Osteocyte (in vitro differentiated cells): ENCODE results near the gene UGP2. TPM values are rescaled to one million over a fixed set of nuclear protein-coding genes. Genes with fewer than 3 reads are reported as not detected.

Experiments used
- DNase-seq: peaks from one replicate; pipeline ENCODE4 v3.0.0; 2021; ENCODE audit warnings: mixed read lengths; ENCODE audit not compliant: unreplicated experiment; ENCODE audit errors: extremely low spot score
- H3K27ac Mint-ChIP-seq: one replicate; pipeline ENCODE4 v1.8.0; 2021; ENCODE audit warnings: mild to moderate bottlenecking, mixed read lengths; ENCODE audit not compliant: unreplicated experiment
- H3K27me3 Mint-ChIP-seq: one replicate; pipeline ENCODE4 v1.8.0; 2021; ENCODE audit warnings: mixed read lengths; ENCODE audit not compliant: unreplicated experiment
- H3K36me3 Mint-ChIP-seq: one replicate; pipeline ENCODE4 v1.8.0; 2021; ENCODE audit warnings: mixed read lengths; ENCODE audit not compliant: unreplicated experiment
- H3K4me1 Mint-ChIP-seq: one replicate; pipeline ENCODE4 v1.8.0; 2021; ENCODE audit warnings: mixed read lengths; ENCODE audit not compliant: unreplicated experiment
- H3K4me3 Mint-ChIP-seq: one replicate; pipeline ENCODE4 v1.8.0; 2021; ENCODE audit warnings: mild to moderate bottlenecking, moderate library complexity, mixed read lengths; ENCODE audit not compliant: unreplicated experiment
- H3K9me3 Mint-ChIP-seq: one replicate; pipeline ENCODE4 v1.8.0; 2021; ENCODE audit warnings: mixed read lengths; ENCODE audit not compliant: unreplicated experiment
- total RNA-seq: library from RNA; stranded (reverse); gene quantifications from 2 replicates; pipeline ENCODE4 v1.2.1, GENCODE V29; 2021
- TF ChIP-seq, protein P1 (sequence below): fragments of 200-600 bp; sonication (generic); IDR thresholded peaks from 2 replicates; pipeline ENCODE4 v1.5.0; 2021; ENCODE audit warnings: antibody characterized with exemption, mild to moderate bottlenecking, moderate library complexity

Gene UGP2
- total RNA-seq, 1 donor from 2014 or later: 109 TPM

- Mint-ChIP-seq H3K27me3 (no peaks in the 10 kb centered on the region), H3K4me3 (no peak overlapping the region), H3K4me1 (peaks cover 23% of the 10 kb centered on the region), H3K27ac (peak overlapping the region; percentile 8), H3K9me3 (no peaks in the 10 kb centered on the region), H3K36me3 (no peaks in the 10 kb centered on the region)
- TF ChIP-seq, protein P1, sequence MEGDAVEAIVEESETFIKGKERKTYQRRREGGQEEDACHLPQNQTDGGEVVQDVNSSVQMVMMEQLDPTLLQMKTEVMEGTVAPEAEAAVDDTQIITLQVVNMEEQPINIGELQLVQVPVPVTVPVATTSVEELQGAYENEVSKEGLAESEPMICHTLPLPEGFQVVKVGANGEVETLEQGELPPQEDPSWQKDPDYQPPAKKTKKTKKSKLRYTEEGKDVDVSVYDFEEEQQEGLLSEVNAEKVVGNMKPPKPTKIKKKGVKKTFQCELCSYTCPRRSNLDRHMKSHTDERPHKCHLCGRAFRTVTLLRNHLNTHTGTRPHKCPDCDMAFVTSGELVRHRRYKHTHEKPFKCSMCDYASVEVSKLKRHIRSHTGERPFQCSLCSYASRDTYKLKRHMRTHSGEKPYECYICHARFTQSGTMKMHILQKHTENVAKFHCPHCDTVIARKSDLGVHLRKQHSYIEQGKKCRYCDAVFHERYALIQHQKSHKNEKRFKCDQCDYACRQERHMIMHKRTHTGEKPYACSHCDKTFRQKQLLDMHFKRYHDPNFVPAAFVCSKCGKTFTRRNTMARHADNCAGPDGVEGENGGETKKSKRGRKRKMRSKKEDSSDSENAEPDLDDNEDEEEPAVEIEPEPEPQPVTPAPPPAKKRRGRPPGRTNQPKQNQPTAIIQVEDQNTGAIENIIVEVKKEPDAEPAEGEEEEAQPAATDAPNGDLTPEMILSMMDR: no peak
- no peak for DNase-seq
Observed at GRCh38 chr2:63818271-63818670, 23.4 kb upstream of the UGP2 start.

DNA sequence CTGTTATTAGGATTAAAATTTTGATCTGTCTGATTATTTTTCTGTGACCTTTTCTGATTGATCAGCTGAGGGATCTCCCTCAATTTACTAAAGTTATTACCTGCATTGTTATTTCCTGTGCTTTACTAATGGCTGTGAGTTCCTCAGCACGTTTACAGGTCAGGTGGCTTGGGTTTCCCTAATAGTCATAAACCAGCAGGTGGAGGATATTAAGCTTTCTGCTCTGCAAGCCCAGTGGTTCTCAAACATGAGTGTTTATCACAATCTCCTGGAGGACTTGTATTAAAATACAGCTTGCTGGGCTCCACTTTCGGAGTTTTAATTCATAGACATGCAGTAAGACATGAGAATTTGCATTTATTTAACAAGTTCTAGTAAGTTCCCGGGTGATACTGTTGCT lies 22.4 kb upstream of the UGP2 start:
- Mint-ChIP-seq H3K4me1 (peaks cover 23% of the 10 kb centered on the region), H3K36me3 (no peaks in the 10 kb centered on the region), H3K27ac (no peak overlapping the region), H3K4me3 (no peak overlapping the region), H3K27me3 (no peaks in the 10 kb centered on the region), H3K9me3 (no peaks in the 10 kb centered on the region)
- TF ChIP-seq, protein P1: no peak
- DNase-seq: no peak

GRCh38 chr2:63819765-63820717 lies 21.7 kb upstream of the UGP2 start:
- no peaks in the 10 kb centered on the region for H3K27me3 Mint-ChIP-seq
- DNase-seq: no peak
- TF ChIP-seq, protein P1: no peak
- no peak overlapping the region for H3K4me3 Mint-ChIP-seq
- H3K36me3 Mint-ChIP-seq: no peaks in the 10 kb centered on the region
- H3K27ac Mint-ChIP-seq: no peak overlapping the region
- no peaks in the 10 kb centered on the region for H3K9me3 Mint-ChIP-seq
- peaks cover 23% of the 10 kb centered on the region for H3K4me1 Mint-ChIP-seq

- peaks cover 19% of the 10 kb centered on the region for H3K4me1 Mint-ChIP-seq
- TF ChIP-seq, protein P1: no peak
Observed at GRCh38 chr2:63820969-63821368, 20.7 kb upstream of the UGP2 start.

DNA sequence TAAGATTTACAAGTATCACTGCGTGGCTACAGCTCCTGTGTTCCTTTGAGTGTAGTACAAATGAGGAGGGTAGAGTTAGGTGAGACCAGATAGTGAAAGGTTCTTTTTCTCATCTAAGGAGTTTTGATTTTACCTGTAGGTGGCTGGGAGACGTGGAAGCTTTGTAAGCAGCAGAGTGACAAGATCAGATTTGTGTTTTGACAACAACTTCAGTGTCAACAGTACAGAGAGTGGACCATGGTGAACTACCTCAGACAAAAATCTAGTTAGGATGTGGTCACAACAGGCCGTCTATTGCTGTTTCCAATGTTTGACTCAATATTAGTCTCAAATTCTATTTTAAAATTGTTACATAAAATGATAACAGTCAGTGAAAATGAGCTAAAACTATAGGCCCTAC lies 20.3 kb upstream of the UGP2 start:
- H3K27ac Mint-ChIP-seq: no peak overlapping the region
- no peaks in the 10 kb centered on the region for H3K9me3 Mint-ChIP-seq
- TF ChIP-seq, protein P1: no peak

More at GRCh38 chr2:63820969-63821368, 20.7 kb upstream of the UGP2 start:
- H3K27ac Mint-ChIP-seq: no peak overlapping the region
- H3K9me3 Mint-ChIP-seq: no peaks in the 10 kb centered on the region
- DNase-seq: no peak
- H3K4me3 Mint-ChIP-seq: no peak overlapping the region
- no peaks in the 10 kb centered on the region for H3K36me3 Mint-ChIP-seq
- no peaks in the 10 kb centered on the region for H3K27me3 Mint-ChIP-seq

More for the DNA sequence above, 20.3 kb upstream of the UGP2 start:
- no peaks in the 10 kb centered on the region for H3K36me3 Mint-ChIP-seq
- H3K27me3 Mint-ChIP-seq: no peaks in the 10 kb centered on the region
- H3K4me1 Mint-ChIP-seq: peaks cover 15% of the 10 kb centered on the region
- no peak overlapping the region for H3K4me3 Mint-ChIP-seq
- no peak for DNase-seq
